GM21619 (cell line): ENCODE data around the gene MAP3K5.
"Not testable (repeated sequence)": the region's sequence is repeated elsewhere in the genome, so short reads cannot be mapped to it uniquely, and the experiment has no call there.

Experiments used
- ATAC-seq: cut with Tn5 transposase; IDR thresholded peaks from one replicate; pipeline ENCODE4 v1.9.1; 2021; ENCODE audit not compliant: unreplicated experiment

The MAP3K5 gene

DNA sequence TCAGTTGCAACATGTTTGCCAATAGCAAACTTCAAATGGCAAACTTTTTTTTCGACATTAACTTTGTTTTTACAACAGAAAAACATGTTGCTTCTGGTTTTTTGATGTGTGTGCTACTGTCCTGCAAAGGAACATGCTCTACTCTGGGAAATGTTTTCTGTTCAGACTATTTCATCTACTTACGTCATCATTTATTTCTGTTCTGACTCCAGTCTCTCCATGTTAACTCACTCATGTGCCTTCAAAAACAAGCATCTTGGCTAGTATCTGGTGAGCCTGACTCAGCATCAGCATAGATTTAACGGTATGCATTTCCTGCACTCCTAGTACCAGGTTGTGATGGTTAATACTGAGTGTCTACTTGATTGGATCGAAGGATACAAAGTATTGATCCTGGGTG is 206.0 kb downstream of the MAP3K5 start:
- ATAC-seq: no peak

GRCh38 chr6:136585523-136585922 is 206.8 kb downstream of the MAP3K5 start:
- ATAC-seq: not testable (repeated sequence)

GRCh38 chr6:136584290-136584689 is 208.0 kb downstream of the MAP3K5 start:
- not testable (repeated sequence) for ATAC-seq

- no peak for ATAC-seq
Observed at GRCh38 chr6:136582711-136583471, 209.4 kb downstream of the MAP3K5 start.

GRCh38 chr6:136579800-136580199 is 212.5 kb downstream of the MAP3K5 start:
- ATAC-seq: no peak

DNA sequence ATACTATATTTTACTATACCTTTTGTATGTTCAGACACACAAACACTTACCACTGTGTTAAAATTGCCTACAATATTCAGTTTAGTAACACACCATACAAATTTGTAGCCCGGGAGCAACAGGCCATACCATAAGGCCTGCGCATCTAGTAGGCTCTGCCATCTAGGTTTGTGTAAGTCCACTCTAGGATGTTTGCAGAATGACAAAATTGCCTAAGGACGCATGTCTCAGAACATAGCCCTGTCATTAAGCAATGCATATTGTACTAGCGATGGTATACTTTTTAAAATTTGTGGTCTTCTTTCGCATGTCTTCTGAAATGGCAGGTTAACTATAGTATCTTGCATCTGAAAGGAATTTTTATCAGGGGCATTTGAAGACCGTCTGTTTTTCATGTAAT is 215.5 kb downstream of the MAP3K5 start:
- no peak for ATAC-seq

- ATAC-seq: no peak
Observed at GRCh38 chr6:136571496-136571895, 220.8 kb downstream of the MAP3K5 start.

DNA sequence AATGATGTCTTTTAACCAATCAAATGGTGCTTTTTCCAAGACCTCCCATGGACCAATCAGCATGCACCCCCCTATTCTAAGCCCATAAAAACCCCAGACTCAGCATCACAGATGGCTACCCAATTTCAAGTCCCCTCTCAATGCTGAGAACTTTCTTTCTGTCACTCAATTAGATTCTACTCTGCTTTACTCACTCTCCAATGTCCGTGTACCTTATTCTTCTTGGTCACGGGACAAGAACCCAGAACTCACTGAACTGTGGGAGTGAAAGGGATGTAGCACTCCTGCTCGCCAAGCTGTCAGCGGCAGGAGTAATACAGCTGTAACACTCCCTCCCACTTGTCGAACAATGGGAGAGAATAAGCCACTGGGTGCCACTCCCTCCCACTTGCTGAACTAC is 221.2 kb downstream of the MAP3K5 start:
- ATAC-seq: no peak

DNA sequence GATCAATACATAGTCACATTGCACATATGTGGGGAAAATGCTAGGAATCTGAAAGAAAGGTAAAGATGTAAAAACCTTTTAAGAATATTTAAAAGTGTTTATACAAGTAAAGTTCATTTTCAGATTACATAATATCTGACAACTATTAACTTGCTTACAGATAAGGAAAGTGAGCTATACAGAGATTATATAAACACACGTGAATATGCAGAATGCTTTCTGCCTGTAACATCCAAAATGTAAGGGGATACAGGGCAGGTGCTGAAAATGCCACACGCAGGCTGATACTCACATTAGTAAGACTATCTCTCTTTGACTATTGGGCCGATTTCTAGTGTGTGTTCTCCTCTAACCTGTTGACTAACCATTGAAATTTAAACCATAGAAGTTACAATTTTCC is 224.1 kb downstream of the MAP3K5 start:
- ATAC-seq: no peak

- ATAC-seq: no peak
Observed at GRCh38 chr6:136567688-136568087, 224.6 kb downstream of the MAP3K5 start.

- no peak for ATAC-seq
Observed at GRCh38 chr6:136566851-136567250, 225.4 kb downstream of the MAP3K5 start.

- no peak for ATAC-seq
Observed at GRCh38 chr6:136566007-136566487, 226.2 kb downstream of the MAP3K5 start.

DNA sequence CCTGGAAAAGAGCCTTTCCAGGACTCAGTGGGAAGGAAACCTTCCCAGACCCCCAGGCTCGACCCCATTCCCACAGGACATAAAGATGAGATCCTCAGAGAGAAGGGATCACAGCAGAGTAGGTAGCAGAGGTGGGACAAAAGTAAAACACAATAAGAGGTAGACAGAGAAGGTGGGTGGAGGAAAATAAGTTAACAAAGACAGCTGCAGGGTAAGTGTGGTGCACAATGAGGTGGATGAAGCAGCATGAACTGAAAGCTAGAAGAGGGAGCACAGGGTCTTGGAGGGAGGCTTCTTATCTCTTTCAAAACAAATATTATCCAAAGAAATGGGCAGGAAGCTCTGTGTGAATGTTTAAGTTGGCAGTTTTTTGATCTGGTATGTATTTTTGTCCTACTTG is 228.1 kb downstream of the MAP3K5 start:
- ATAC-seq: no peak

DNA sequence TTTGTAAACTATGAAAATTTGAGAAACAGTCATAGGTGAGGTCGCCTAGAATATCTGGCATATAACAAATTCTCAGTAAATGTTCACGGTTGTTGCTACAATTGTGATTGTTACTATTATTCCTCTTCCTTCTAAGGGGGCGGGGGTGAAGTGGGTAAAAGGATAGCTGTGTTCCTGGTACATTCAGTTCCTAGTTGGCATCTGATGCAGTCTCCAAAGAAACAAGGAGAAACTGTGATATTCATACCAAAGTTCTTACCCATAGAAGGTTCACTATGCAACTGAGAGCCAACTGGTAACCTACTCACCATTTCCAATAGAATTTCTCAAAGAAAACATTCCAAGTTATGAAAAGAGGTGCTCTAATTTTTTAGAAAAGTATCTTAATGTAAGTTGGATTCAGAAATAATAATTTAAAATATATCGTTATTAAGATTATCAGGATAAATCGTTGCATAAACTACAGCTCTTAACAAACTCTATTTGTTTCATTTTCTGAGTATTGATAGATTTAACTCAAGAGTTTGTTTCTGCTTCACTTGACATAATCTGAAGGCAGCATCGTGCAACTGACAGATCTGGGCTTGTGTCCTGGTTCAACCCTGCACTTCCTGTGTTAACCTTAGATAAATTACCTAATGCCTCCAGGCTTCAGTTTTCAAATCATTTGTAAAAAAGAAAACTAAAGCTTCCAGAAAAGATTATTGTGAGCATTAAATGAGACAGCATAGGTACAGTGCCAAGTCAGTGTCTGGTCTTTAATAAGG is 228.7 kb downstream of the MAP3K5 start:
- ATAC-seq: no peak

DNA sequence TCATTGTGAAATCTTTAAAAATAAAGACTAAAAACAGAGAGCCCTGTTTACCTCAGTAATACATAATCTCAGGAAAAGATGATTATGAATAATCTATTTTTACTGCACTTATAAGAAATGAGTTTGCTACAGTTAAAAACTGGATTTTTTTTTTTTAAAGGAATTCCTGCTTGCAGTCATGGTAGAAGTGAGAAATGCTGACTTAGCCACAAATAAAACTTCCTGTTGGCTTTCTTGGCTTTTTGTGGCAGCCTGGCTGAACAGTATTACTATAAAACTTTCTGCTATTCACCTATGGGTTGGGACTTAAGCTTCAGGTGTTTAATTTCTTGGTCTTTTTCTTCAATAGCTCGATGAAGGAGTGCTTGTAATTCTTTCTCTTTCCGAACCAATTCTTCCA is 230.1 kb downstream of the MAP3K5 start:
- no peak for ATAC-seq

DNA sequence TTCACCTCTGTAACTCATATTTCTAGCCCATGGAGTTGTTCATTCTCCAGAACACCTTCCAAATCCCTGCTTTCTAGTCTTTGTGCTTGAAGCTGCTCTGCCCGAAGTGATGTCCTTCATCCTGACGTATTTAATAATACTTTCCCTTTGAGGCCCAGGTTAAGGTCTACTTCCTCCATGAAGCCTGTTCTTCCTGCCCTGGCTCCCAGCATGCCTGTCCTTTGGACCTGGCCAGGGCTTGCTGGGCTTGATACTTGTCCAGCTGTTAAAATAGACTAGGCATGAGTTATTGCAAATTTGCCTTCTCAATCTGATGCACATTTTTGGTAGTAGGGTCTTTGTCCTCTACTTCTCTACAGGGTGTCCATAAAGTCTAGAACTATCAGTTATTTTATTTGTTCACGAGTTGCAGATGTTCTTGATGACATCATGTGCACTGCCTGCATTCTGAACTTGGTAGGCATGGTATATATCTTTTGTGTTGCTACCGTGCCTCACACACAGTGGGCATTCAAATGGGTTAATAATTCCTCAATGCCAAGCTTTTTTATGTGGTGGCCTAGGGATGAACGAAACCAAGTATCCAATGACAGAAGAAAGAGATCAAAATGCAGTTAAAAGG is 239.0 kb downstream of the MAP3K5 start:
- no peak for ATAC-seq

- no peak for ATAC-seq
Observed at GRCh38 chr6:136552054-136552453, 240.2 kb downstream of the MAP3K5 start.

DNA sequence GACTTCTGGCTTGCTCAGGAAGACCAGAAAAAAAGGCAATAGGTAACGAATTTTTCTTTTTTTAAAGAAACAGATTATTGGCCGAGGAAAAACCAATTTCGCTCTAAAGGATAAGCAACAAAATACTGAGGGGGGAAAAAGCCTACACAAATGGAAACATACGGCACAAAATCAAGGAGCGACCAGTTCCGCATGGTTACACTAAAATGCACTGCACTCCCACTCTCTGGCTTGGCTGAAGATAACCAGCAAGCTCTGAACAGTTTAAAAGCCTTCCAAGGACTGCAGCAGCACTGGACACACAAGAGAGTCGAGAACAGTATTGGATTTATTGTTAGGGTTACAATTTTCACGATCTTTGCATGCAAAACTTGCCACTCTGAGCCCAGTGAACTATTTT is 241.2 kb downstream of the MAP3K5 start:
- no peak for ATAC-seq

DNA sequence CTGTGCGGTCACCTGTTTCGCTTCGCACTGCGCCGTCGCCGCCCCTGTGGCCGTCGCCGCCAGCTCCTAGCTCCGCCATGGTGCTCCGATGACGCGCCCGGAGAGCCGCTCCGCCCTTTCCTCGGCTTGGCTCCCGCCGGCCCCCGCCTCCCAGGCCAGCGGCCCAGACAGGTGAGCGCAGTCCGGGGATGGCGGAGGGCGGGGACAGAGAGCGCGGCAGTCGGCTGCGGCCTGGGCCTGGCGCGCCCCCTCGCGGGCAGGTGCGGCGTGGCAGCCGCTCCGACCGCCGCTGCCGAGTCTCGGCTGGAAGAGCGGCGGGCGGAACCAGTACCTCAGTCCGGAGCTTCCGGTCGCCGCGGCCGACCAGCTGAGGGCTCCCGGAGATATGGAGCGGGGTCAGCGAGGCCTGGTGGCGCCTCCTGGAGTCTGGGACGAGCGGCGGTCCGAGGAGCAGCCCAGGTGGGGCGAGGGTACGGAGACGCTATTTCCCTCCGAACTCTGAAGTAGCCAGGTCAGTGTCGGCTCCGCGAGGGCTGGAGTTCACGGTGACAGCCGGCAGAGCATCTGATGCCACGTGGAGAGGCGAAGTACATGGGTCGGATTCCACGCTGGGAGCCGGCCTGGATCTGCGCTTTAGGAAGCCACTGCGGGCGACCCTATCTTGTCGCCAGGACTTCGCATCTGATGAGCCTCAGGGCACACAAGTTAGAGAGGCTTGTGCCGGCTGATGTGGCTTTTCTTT is 241.8 kb downstream of the MAP3K5 start, which contains the start of gene MAP7:
MAP7 (minus strand) TSS at position 93 of the 742 bp plus-strand sequence; CDS start at position 79, 14 bp downstream.
- peak; percentile 83 for ATAC-seq

DNA sequence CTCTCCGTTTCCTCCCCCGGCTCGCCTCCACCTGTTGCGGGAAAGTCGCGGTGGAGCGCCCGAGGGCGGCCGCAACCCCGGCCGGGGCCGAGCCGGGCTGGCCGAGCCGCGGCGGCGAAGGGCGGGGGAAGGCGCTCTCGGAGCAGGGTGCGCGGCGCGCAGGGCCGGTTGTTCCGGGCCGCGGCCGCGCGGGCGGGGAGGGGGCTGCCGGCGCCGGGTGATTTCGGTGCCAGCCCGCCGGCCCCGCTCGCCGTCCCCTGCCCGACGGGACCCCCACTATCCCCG is 242.3 kb downstream of the MAP3K5 start:
- peak; percentile 60 for ATAC-seq
